CD4-positive, alpha-beta T cell (primary cell): ENCODE results near the gene SPNS3. TPM values are rescaled to one million over a fixed set of nuclear protein-coding genes. Genes with fewer than 3 reads are reported as not detected.

Experiments used
- ATAC-seq: fragments of 200-7000 bp; cut with Tn5 transposase; one replicate; pipeline ENCODE4 v1.10.0; 2022; ENCODE audit warnings: mild to moderate bottlenecking; ENCODE audit not compliant: poor library complexity
- CTCF ChIA-PET: fragments of 350-600 bp; sonication (Branson Sonifier 250); formaldehyde crosslinking; loops from one replicate; lab custom pipeline; 2021; ENCODE audit warnings: antibody characterized with exemption, inconsistent platforms; lab: Charles Lee
- POLR2A ChIA-PET: fragments of 350-600 bp; sonication (Branson Sonifier 250); formaldehyde crosslinking; loops from one replicate; lab custom pipeline; 2021; ENCODE audit warnings: antibody characterized with exemption, inconsistent platforms; lab: Charles Lee
- DNase-seq, 14 experiments: peaks; one replicate each; pipeline ENCODE4 v3.0.0-alpha.2; 2013 to 2020; ENCODE audit warnings: mixed read lengths in 2 of 14
- H3K27ac ChIP-seq, 2 donors: one replicate each; pipeline versions ENCODE4 v1.5.1 to v1.7.0; 2013; ENCODE audit warnings: low read length in 2 of 2, low read depth in 1 of 2, mild to moderate bottlenecking in 1 of 2
- H3K27me3 ChIP-seq, 2 experiments: 1 replicate in 1 of 2; 2 replicates in 1 of 2; pipeline versions ENCODE4 v1.6.1 to v1.7.0; 2013; ENCODE audit warnings: low read length in 2 of 2, control low read depth in 1 of 2, mild to moderate bottlenecking in 1 of 2, moderate library complexity in 1 of 2; ENCODE audit not compliant: insufficient read depth in 2 of 2, control insufficient read depth in 1 of 2
- H3K36me3 ChIP-seq: one replicate; pipeline ENCODE4 v1.6.1; 2013; ENCODE audit warnings: low read length, control low read depth; ENCODE audit not compliant: insufficient read depth
- H3K4me1 ChIP-seq: one replicate; pipeline ENCODE4 v1.6.1; 2013; ENCODE audit warnings: low read length, control low read depth; ENCODE audit not compliant: insufficient read depth
- H3K4me3 ChIP-seq: one replicate; pipeline ENCODE4 v1.5.1; 2013; ENCODE audit warnings: mild to moderate bottlenecking, low read length, moderate library complexity
- H3K9me3 ChIP-seq, 2 experiments: 1 replicate in 1 of 2; 2 replicates in 1 of 2; pipeline versions ENCODE4 v1.6.1 to v1.7.0; 2013; ENCODE audit warnings: low read length in 2 of 2, mild to moderate bottlenecking in 2 of 2, control low read depth in 1 of 2, moderate library complexity in 1 of 2; ENCODE audit not compliant: control insufficient read depth in 1 of 2, insufficient read depth in 1 of 2
- H3K27ac Mint-ChIP-seq: one replicate; pipeline ENCODE4 v1.8.0; 2020; ENCODE audit warnings: mixed read lengths
- H3K27me3 Mint-ChIP-seq: one replicate; pipeline ENCODE4 v1.8.0; 2021; ENCODE audit warnings: mixed read lengths
- H3K36me3 Mint-ChIP-seq: one replicate; pipeline ENCODE4 v1.8.0; 2021; ENCODE audit warnings: low read depth, mixed read lengths
- H3K4me1 Mint-ChIP-seq: one replicate; pipeline ENCODE4 v1.8.0; 2021; ENCODE audit warnings: low read depth, mixed read lengths
- H3K4me3 Mint-ChIP-seq: one replicate; pipeline ENCODE4 v1.8.0; 2020; ENCODE audit warnings: mild to moderate bottlenecking, mixed read lengths
- H3K9me3 Mint-ChIP-seq: one replicate; pipeline ENCODE4 v1.8.0; 2020; ENCODE audit warnings: mixed read lengths
- CTCF ChIP-seq: fragments of 200-600 bp; IDR thresholded peaks from one replicate; pipeline ENCODE4 v1.8.0; 2022; ENCODE audit warnings: antibody characterized with exemption, mild to moderate bottlenecking
- intact Hi-C, 2 experiments: fragments of 100-400 bp; cut with DNase I in 1 of 2; cut with micrococcal nuclease in 1 of 2; formaldehyde crosslinking; loops; one replicate each; pipeline versions ENCODE4 v1.15.1 to v1.9.0; 2023 to 2025; cut with DNase I, micrococcal nuclease
- total RNA-seq, 174 experiments: library from RNA in 2 of 174; stranded (reverse) in 2 of 174; gene quantifications; one replicate each; pipeline ENCODE4 v1.2.3 and lab custom pipeline; 2021 to 2026

SPNS3 gene
- total RNA-seq, 2 experiments from 2014 or later = 2.3 to 2.5 TPM

- no peaks in the 10 kb centered on the region for H3K4me1 Mint-ChIP-seq
- H3K4me3 Mint-ChIP-seq = no peak overlapping the region
- no peak for TF ChIP-seq CTCF
- H3K9me3 Mint-ChIP-seq = no peaks in the 10 kb centered on the region
- H3K4me3 ChIP-seq = no peak overlapping the region
- no peak overlapping the region for H3K27ac Mint-ChIP-seq
- peaks cover 5% of the 10 kb centered on the region for H3K4me1 ChIP-seq
- H3K36me3 ChIP-seq = no peaks in the 10 kb centered on the region
- ATAC-seq (no peak), DNase-seq (no peak)
- no peak overlapping the region for H3K27ac ChIP-seq
- no peaks in the 10 kb centered on the region for H3K27me3 ChIP-seq
- H3K9me3 ChIP-seq = no peaks in the 10 kb centered on the region
- H3K27me3 Mint-ChIP-seq = no peaks in the 10 kb centered on the region
- ChIA-PET CTCF (interaction anchor here (0.7 kb wide), 1 partner anchor 196 kb away, joined by 3 read pairs; no protein-coding TSS in a partner anchor), POLR2A (no interaction called here)
- intact Hi-C loops = no loop called here
- no peaks in the 10 kb centered on the region for H3K36me3 Mint-ChIP-seq
Observed at GRCh38 chr17:4422864-4423263, 10.9 kb upstream of the SPNS3 start.

- no peaks in the 10 kb centered on the region for H3K9me3 ChIP-seq
- Mint-ChIP-seq H3K27me3 (no peaks in the 10 kb centered on the region), H3K9me3 (no peaks in the 10 kb centered on the region), H3K4me3 (no peak overlapping the region), H3K4me1 (no peaks in the 10 kb centered on the region), H3K36me3 (no peaks in the 10 kb centered on the region), H3K27ac (no peak overlapping the region)
- no peak overlapping the region for H3K4me3 ChIP-seq
- no peaks in the 10 kb centered on the region for H3K36me3 ChIP-seq
- peaks cover 5% of the 10 kb centered on the region for H3K4me1 ChIP-seq
- ChIA-PET POLR2A (interaction anchor here (0.9 kb wide), 1 partner anchor 128 kb away, joined by 4 read pairs; no protein-coding TSS in a partner anchor), CTCF (no interaction called here)
- no peak overlapping the region for H3K27ac ChIP-seq
- ATAC-seq (no peak), DNase-seq (no peak)
- no peak for TF ChIP-seq CTCF
- H3K27me3 ChIP-seq = no peaks in the 10 kb centered on the region
- intact Hi-C loops = no loop called here
Observed at GRCh38 chr17:4425398-4425797, 8.3 kb upstream of the SPNS3 start.

GRCh38 chr17:4426499-4427208 lies 7.1 kb upstream of the SPNS3 start:
- ATAC-seq (no peak), DNase-seq (no peak)
- Mint-ChIP-seq H3K4me1 (no peaks in the 10 kb centered on the region), H3K27ac (no peak overlapping the region), H3K27me3 (no peaks in the 10 kb centered on the region), H3K4me3 (no peak overlapping the region), H3K9me3 (no peaks in the 10 kb centered on the region), H3K36me3 (no peaks in the 10 kb centered on the region)
- no peak for TF ChIP-seq CTCF
- H3K9me3 ChIP-seq = no peaks in the 10 kb centered on the region
- ChIA-PET POLR2A (interaction anchor here (0.9 kb wide), 1 partner anchor 129 kb away, joined by 4 read pairs; no protein-coding TSS in a partner anchor), CTCF (no interaction called here)
- H3K36me3 ChIP-seq = no peaks in the 10 kb centered on the region
- H3K4me1 ChIP-seq = no peaks in the 10 kb centered on the region
- H3K27ac ChIP-seq = no peak overlapping the region
- no peaks in the 10 kb centered on the region for H3K27me3 ChIP-seq
- no peak overlapping the region for H3K4me3 ChIP-seq
- intact Hi-C loops = no loop called here
